Upper lobe of left lung (tissue), 6 donors: ENCODE results near the gene SKIC2. TPM values are rescaled to one million over a fixed set of nuclear protein-coding genes. Genes with fewer than 3 reads are reported as not detected.
"Not testable (repeated sequence)": the region's sequence is repeated elsewhere in the genome, so short reads cannot be mapped to it uniquely, and the experiment has no call there.

ENCODE experiments used
- ATAC-seq, 2 donors: fragments of 200-7000 bp; cut with Tn5 transposase; one replicate each; pipeline ENCODE4 v1.9.1; 2022; ENCODE audit warnings: mild to moderate bottlenecking in 2 of 2, moderate library complexity in 2 of 2; ENCODE audit not compliant: low FRiP score in 2 of 2
- DNase-seq, 2 donors: peaks; one replicate each; pipeline ENCODE4 v3.0.0-alpha.2; 2019 to 2020
- H3K27ac ChIP-seq, 4 donors: fragments of 200-600 bp; sonication (generic); one replicate each; pipeline ENCODE4 v1.5.1; 2016 to 2019
- H3K27me3 ChIP-seq, 4 donors: fragments of 200-600 bp; sonication (generic); one replicate each; pipeline ENCODE4 v1.5.1; 2017 to 2019
- H3K36me3 ChIP-seq, 4 donors: fragments of 200-600 bp; sonication (generic); one replicate each; pipeline ENCODE4 v1.5.1; 2016 to 2019
- H3K4me1 ChIP-seq, 4 donors: fragments of 200-600 bp; sonication (generic); one replicate each; pipeline ENCODE4 v1.5.1; 2018 to 2019
- H3K4me3 ChIP-seq, 4 donors: fragments of 200-600 bp; sonication (generic); one replicate each; pipeline ENCODE4 v1.5.1; 2017 to 2019; ENCODE audit warnings: mild to moderate bottlenecking in 2 of 4, moderate library complexity in 1 of 4
- H3K9me3 ChIP-seq, 4 donors: fragments of 200-600 bp; sonication (generic); one replicate each; pipeline ENCODE4 v1.5.1; 2018 to 2019
- WGBS, 2 donors: methylation state at CpG; one replicate each; pipeline ENCODE4 v1.1.5; 2017 to 2018; 5-methylcytosine and 5-hydroxymethylcytosine counted together
- small RNA-seq, 4 donors: library from RNA; depleted of rRNA; stranded (forward); fragments of <200 nt; gene quantifications; one replicate each; pipeline ENCODE3, GENCODE V24; 2016
- total RNA-seq, 6 donors: library from RNA; depleted of rRNA in 4 of 6; stranded (reverse); fragments of >200 nt in 4 of 6; gene quantifications; one replicate each; pipeline versions ENCODE4 v1.1.0 to v1.2.1, GENCODE V29; 2016 to 2021
- donor health status: DM: no; HTN: no; CAD: no; lungs with moderate emphysema.
- donor health status: DM: no; HTN: yes; CAD: no; lungs with severe emphysema.

Gene SKIC2
- total RNA-seq, 6 donors from 2014 or later, result 27.7 to 172 (median 58.6) TPM

DNA sequence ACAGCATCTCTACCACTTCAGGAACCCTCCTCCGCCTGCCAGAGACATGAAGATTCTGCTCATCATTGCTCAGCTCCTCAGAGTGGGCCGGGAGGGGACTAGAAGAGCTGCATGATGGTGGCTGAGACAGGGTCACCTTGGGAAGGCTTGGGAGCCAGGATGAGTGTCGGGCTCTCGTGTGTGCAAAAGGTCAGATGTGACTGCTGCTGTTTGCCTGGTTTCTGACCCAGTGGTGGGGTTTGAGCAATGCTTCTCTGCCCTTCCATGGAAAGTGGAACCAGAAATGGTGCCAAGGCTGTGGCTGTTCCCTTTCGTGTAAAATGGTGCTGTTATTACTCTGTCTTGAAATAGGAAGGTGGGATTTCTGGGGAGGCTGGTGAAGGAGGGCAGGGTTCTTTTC is 54.8 kb downstream of the SKIC2 start:
- not testable (repeated sequence) for H3K4me3 ChIP-seq, H3K4me1 ChIP-seq, ATAC-seq, H3K27me3 ChIP-seq, H3K36me3 ChIP-seq, H3K9me3 ChIP-seq, DNase-seq, H3K27ac ChIP-seq
- no CpG with 5 or more reads among the region's 5 CpGs for WGBS, 2 donors

DNA sequence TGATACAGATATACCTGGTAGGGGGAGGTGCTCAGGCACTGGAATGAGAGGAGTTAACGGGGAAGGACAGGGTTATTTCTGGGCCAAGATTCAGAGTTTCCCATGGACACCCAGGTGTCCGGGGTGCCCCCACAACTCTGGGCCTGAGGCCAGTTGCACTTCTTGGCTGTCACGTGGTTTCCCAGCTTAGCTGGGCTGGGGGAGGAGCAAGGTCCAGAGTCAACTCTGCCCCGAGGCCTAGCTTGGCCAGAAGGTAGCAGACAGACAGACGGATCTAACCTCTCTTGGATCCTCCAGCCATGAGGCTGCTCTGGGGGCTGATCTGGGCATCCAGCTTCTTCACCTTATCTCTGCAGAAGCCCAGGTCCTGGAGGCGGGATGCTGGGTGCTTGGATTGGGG is 55.6 kb downstream of the SKIC2 start, which contains the start of gene C4B:
C4B (plus strand) TSS at position 249 of the 400 bp plus-strand sequence; CDS start at position 300, 51 bp downstream.
- peak in 1 of 2 donors; percentile 3 for ATAC-seq
- not testable (repeated sequence) for H3K27me3 ChIP-seq, H3K4me3 ChIP-seq, H3K9me3 ChIP-seq, H3K36me3 ChIP-seq, DNase-seq, H3K27ac ChIP-seq, H3K4me1 ChIP-seq
- no CpG with 5 or more reads among the region's 6 CpGs for WGBS, 2 donors

Small RNA genes within 50 kb of the gene (small RNA-seq; reads per million reads assigned to genes)
- gene AL645922.1, result 0 reads per million in 4 donors

Other genes starting within 250 kb of the SKIC2 start
- gene LY6G6D, start 243.8 kb upstream of the SKIC2 start, total RNA-seq, result not detected
- gene LY6G6C, start 237.4 kb upstream of the SKIC2 start, total RNA-seq, result under 1 TPM in 1 of 6 donors, not detected in 5; 0.23 TPM
- 1 to 10 TPM in 3 of 6 donors, under 1 TPM in 2, not detected in 1; 0.30 to 4.1 (median 1.2) TPM for gene MPIG6B, start 235.8 kb upstream of the SKIC2 start, total RNA-seq
- gene DDAH2, start 229.9 kb upstream of the SKIC2 start, total RNA-seq, result 100 to 1,000 TPM in 2 of 6 donors, 10 to 100 TPM in 4; 46.6 to 157 (median 83.7) TPM
- 100 to 1,000 TPM; 138 to 497 (median 277) TPM for gene CLIC1, start 222.6 kb upstream of the SKIC2 start, total RNA-seq
- gene MSH5, start 219.2 kb upstream of the SKIC2 start, total RNA-seq, result 10 to 100 TPM in 4 of 6 donors, 1 to 10 TPM in 2; 7.3 to 52.4 (median 13.1) TPM
- 10 to 100 TPM in 1 of 6 donors, 1 to 10 TPM in 5; 1.1 to 15.7 (median 5.3) TPM for gene SAPCD1, start 196.5 kb upstream of the SKIC2 start, total RNA-seq
- 1 to 10 TPM; 4.0 to 7.4 (median 6.6) TPM for gene VWA7, start 181.8 kb upstream of the SKIC2 start, total RNA-seq
- gene VARS1, start 163.4 kb upstream of the SKIC2 start, total RNA-seq, result 10 to 100 TPM; 21.2 to 67.8 (median 39.7) TPM
- gene LSM2, start 152.2 kb upstream of the SKIC2 start, total RNA-seq, result 10 to 100 TPM in 5 of 6 donors, 1 to 10 TPM in 1; 5.0 to 44.9 (median 20.9) TPM
- gene HSPA1L, start 143.9 kb upstream of the SKIC2 start, total RNA-seq, result 1 to 10 TPM in 5 of 6 donors, under 1 TPM in 1; 0.89 to 3.1 (median 2.0) TPM
- gene HSPA1A, start 143.6 kb upstream of the SKIC2 start, total RNA-seq, result 100 to 1,000 TPM in 5 of 6 donors, 10 to 100 TPM in 1; 80.7 to 236 (median 144) TPM
- 100 to 1,000 TPM in 5 of 6 donors, 10 to 100 TPM in 1; 92.2 to 177 (median 127) TPM for gene HSPA1B, start 131.4 kb upstream of the SKIC2 start, total RNA-seq
- gene NEU1, start 96.4 kb upstream of the SKIC2 start, total RNA-seq, result 10 to 100 TPM; 28.3 to 90.3 (median 64.6) TPM
- 10 to 100 TPM; 19.1 to 84.2 (median 42.0) TPM for gene SLC44A4, start 80.2 kb upstream of the SKIC2 start, total RNA-seq
- gene EHMT2, start 61.5 kb upstream of the SKIC2 start, total RNA-seq, result 10 to 100 TPM; 23.6 to 57.3 (median 41.7) TPM
- gene ZBTB12, start 57.1 kb upstream of the SKIC2 start, total RNA-seq, result 1 to 10 TPM; 1.0 to 7.5 (median 2.2) TPM
- gene C2, start 31.5 kb upstream of the SKIC2 start, total RNA-seq, result 100 to 1,000 TPM; 119 to 322 (median 233) TPM
- 100 to 1,000 TPM in 1 of 6 donors, 10 to 100 TPM in 5; 15.0 to 199 (median 58.1) TPM for gene CFB, start 13.1 kb upstream of the SKIC2 start, total RNA-seq
- gene NELFE, start 204 bp upstream of the SKIC2 start, total RNA-seq, result 10 to 100 TPM; 42.8 to 84.2 (median 63.0) TPM
- gene DXO, start 13.0 kb downstream of the SKIC2 start, total RNA-seq, result 10 to 100 TPM; 14.1 to 40.9 (median 19.3) TPM
- gene C4A, start 22.9 kb downstream of the SKIC2 start, total RNA-seq, result 100 to 1,000 TPM in 4 of 6 donors, 10 to 100 TPM in 2; 89.8 to 217 (median 139) TPM
- gene C4B, start 55.6 kb downstream of the SKIC2 start, total RNA-seq, result 100 to 1,000 TPM in 3 of 6 donors, 10 to 100 TPM in 3; 85.7 to 193 (median 97.7) TPM
- 1 to 10 TPM in 5 of 6 donors, under 1 TPM in 1; 0.30 to 2.3 (median 1.2) TPM for gene CYP21A2, start 79.2 kb downstream of the SKIC2 start, total RNA-seq
- gene TNXB, start 150.2 kb downstream of the SKIC2 start, total RNA-seq, result 100 to 1,000 TPM in 4 of 6 donors, 10 to 100 TPM in 2; 58.1 to 206 (median 151) TPM
- gene ATF6B, start 169.1 kb downstream of the SKIC2 start, total RNA-seq, result 100 to 1,000 TPM in 3 of 6 donors, 10 to 100 TPM in 3; 35.3 to 230 (median 95.8) TPM
- gene FKBPL, start 171.1 kb downstream of the SKIC2 start, total RNA-seq, result 1 to 10 TPM in 5 of 6 donors, not detected in 1; 1.4 to 5.6 (median 4.6) TPM
- 1 to 10 TPM in 2 of 6 donors, under 1 TPM in 3, not detected in 1; 0.69 to 6.3 (median 0.98) TPM for gene PRRT1, start 192.8 kb downstream of the SKIC2 start, total RNA-seq
- 10 to 100 TPM in 5 of 6 donors, 1 to 10 TPM in 1; 7.0 to 64.8 (median 16.8) TPM for gene PPT2, start 195.0 kb downstream of the SKIC2 start, total RNA-seq
- 10 to 100 TPM in 2 of 6 donors, 1 to 10 TPM in 4; 6.1 to 37.7 (median 9.6) TPM for gene EGFL8, start 205.4 kb downstream of the SKIC2 start, total RNA-seq
- 10 to 100 TPM; 25.9 to 54.5 (median 32.6) TPM for gene AGPAT1, start 216.9 kb downstream of the SKIC2 start, total RNA-seq
- 10 to 100 TPM; 23.0 to 73.6 (median 59.1) TPM for gene RNF5, start 219.2 kb downstream of the SKIC2 start, total RNA-seq
- gene AGER, start 225.1 kb downstream of the SKIC2 start, total RNA-seq, result 1,000 to 10,000 TPM in 5 of 6 donors, 100 to 1,000 TPM in 1; 543 to 2,806 (median 1,294) TPM
- 100 to 1,000 TPM in 1 of 6 donors, 10 to 100 TPM in 5; 78.6 to 147 (median 93.4) TPM for gene PBX2, start 231.0 kb downstream of the SKIC2 start, total RNA-seq
- gene GPSM3, start 233.5 kb downstream of the SKIC2 start, total RNA-seq, result 10 to 100 TPM; 18.9 to 80.4 (median 30.6) TPM